HL-60 (cell line): ENCODE data around the gene SUN1.

Experiments
- POLR2AphosphoS5 ChIP-seq: IDR thresholded peaks from 2 replicates; pipeline ENCODE4 v1.6.1; 2012; ENCODE audit warnings: low read depth
- SPI1 ChIP-seq: IDR thresholded peaks from 2 replicates; pipeline ENCODE4 v1.6.1; 2012; ENCODE audit warnings: low read depth, mild to moderate bottlenecking, borderline replicate concordance
- TF ChIP-seq, protein P1 (sequence below): IDR thresholded peaks from one replicate; pipeline ENCODE4 v1.5.1; 2011; ENCODE audit warnings: low read length, control low read depth, inconsistent platforms; ENCODE audit not compliant: insufficient read depth
- TF ChIP-seq, protein P2 (sequence below): IDR thresholded peaks from 2 replicates; pipeline ENCODE4 v1.6.1; 2012; ENCODE audit warnings: low read depth; ENCODE audit not compliant: insufficient replicate concordance

DNA sequence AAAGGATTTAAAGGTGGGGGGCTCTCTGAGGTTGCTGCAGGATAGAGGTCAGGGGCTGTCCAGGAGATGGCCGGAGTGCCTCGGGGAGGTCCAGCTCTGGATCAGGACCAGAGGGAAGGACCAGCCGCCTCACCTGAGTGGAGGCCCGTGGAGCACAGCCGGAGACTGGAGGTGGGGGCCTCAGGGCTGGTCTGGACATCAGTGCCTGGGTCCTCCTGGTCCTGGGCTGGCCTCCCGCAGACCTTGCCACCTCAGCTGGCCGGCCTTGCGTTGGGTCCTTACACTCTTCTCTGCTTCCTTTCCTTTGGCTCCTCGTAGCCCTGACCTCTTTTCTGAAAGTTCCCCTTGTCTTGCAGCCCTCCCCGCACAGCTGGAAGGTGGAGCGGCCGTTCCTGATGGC, 2.0 kb downstream of the SUN1 start:
- no peak for TF ChIP-seq POLR2AphosphoS5
- TF ChIP-seq, protein P1, sequence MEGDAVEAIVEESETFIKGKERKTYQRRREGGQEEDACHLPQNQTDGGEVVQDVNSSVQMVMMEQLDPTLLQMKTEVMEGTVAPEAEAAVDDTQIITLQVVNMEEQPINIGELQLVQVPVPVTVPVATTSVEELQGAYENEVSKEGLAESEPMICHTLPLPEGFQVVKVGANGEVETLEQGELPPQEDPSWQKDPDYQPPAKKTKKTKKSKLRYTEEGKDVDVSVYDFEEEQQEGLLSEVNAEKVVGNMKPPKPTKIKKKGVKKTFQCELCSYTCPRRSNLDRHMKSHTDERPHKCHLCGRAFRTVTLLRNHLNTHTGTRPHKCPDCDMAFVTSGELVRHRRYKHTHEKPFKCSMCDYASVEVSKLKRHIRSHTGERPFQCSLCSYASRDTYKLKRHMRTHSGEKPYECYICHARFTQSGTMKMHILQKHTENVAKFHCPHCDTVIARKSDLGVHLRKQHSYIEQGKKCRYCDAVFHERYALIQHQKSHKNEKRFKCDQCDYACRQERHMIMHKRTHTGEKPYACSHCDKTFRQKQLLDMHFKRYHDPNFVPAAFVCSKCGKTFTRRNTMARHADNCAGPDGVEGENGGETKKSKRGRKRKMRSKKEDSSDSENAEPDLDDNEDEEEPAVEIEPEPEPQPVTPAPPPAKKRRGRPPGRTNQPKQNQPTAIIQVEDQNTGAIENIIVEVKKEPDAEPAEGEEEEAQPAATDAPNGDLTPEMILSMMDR = no peak
- no peak for TF ChIP-seq SPI1
- TF ChIP-seq, protein P2, sequence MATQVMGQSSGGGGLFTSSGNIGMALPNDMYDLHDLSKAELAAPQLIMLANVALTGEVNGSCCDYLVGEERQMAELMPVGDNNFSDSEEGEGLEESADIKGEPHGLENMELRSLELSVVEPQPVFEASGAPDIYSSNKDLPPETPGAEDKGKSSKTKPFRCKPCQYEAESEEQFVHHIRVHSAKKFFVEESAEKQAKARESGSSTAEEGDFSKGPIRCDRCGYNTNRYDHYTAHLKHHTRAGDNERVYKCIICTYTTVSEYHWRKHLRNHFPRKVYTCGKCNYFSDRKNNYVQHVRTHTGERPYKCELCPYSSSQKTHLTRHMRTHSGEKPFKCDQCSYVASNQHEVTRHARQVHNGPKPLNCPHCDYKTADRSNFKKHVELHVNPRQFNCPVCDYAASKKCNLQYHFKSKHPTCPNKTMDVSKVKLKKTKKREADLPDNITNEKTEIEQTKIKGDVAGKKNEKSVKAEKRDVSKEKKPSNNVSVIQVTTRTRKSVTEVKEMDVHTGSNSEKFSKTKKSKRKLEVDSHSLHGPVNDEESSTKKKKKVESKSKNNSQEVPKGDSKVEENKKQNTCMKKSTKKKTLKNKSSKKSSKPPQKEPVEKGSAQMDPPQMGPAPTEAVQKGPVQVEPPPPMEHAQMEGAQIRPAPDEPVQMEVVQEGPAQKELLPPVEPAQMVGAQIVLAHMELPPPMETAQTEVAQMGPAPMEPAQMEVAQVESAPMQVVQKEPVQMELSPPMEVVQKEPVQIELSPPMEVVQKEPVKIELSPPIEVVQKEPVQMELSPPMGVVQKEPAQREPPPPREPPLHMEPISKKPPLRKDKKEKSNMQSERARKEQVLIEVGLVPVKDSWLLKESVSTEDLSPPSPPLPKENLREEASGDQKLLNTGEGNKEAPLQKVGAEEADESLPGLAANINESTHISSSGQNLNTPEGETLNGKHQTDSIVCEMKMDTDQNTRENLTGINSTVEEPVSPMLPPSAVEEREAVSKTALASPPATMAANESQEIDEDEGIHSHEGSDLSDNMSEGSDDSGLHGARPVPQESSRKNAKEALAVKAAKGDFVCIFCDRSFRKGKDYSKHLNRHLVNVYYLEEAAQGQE = no peak
